Small intestine (tissue), 7 donors: Measurements from ENCODE around the gene ANKRD13B. TPM values are rescaled to one million over a fixed set of nuclear protein-coding genes. Genes with fewer than 3 reads are reported as not detected.

Source experiments
- DNase-seq, 2 donors: peaks; one replicate each; pipeline versions ENCODE4 v3.0.0 to v3.0.0-alpha.2; 2013
- FAIRE-seq: peaks from 2 replicates; lab custom pipeline; 2012; peaks lifted over from hg19 to GRCh38; lab: Jason Lieb, UNC
- H3K27ac ChIP-seq, 3 donors: one replicate each; pipeline ENCODE4 v1.5.1; 2013; ENCODE audit warnings: low read length in 2 of 3, mild to moderate bottlenecking in 2 of 3, control low read depth in 1 of 3, inconsistent platforms in 1 of 3, low read depth in 1 of 3, moderate library complexity in 1 of 3
- H3K27me3 ChIP-seq, 3 donors: one replicate each; pipeline ENCODE4 v1.6.1; 2013; ENCODE audit warnings: low read length in 3 of 3, inconsistent platforms in 1 of 3; ENCODE audit not compliant: control insufficient read depth in 3 of 3, insufficient read depth in 3 of 3
- H3K36me3 ChIP-seq, 3 donors: one replicate each; pipeline ENCODE4 v1.6.1; 2013; ENCODE audit warnings: low read length in 3 of 3, inconsistent platforms in 1 of 3, low read depth in 1 of 3, mild to moderate bottlenecking in 1 of 3, moderate library complexity in 1 of 3; ENCODE audit not compliant: control insufficient read depth in 3 of 3, insufficient read depth in 2 of 3
- H3K4me1 ChIP-seq, 3 donors: one replicate each; pipeline ENCODE4 v1.6.1; 2013; ENCODE audit warnings: low read length in 2 of 3, inconsistent platforms in 1 of 3, low read depth in 1 of 3, mild to moderate bottlenecking in 1 of 3, moderate library complexity in 1 of 3; ENCODE audit not compliant: control insufficient read depth in 3 of 3, insufficient read depth in 2 of 3
- H3K4me3 ChIP-seq, 3 donors: one replicate each; pipeline ENCODE4 v1.5.1; 2013; ENCODE audit warnings: low read length in 3 of 3, control low read depth in 1 of 3, inconsistent platforms in 1 of 3, low read depth in 1 of 3, mild to moderate bottlenecking in 1 of 3, moderate library complexity in 1 of 3
- H3K9me3 ChIP-seq, 2 donors: one replicate each; pipeline ENCODE4 v1.6.1; 2013; ENCODE audit warnings: low read depth in 1 of 2, low read length in 1 of 2; ENCODE audit not compliant: control insufficient read depth in 2 of 2, insufficient read depth in 1 of 2
- WGBS, 3 donors: extraction: QIAGEN DNeasy Blood & Tissue Kit; methylation state at CpG; one replicate each; pipeline ENCODE4 v1.1.7; 2013; 5-methylcytosine and 5-hydroxymethylcytosine counted together
- polyA plus RNA-seq, 4 donors: library from polyadenylated mRNA; stranded (reverse) in 3 of 4; unstranded in 1 of 4; fragments of 200-250 nt in 3 of 4; fragments of 120-200 nt in 1 of 4; gene quantifications; one replicate each; pipeline versions ENCODE4 v1.2.1 to v1.2.3, GENCODE V29; 2013
- donor health status: healthy with polysubstance abuse.
- donor health status: control.
- donor health status: control.
- donor health status: Bipolar disorder and iron deficiency.
- donor health status: healthy.

ANKRD13B gene
- polyA plus RNA-seq, 4 donors: 2.5 to 4.0 (median 3.0) TPM; not detected in 1

DNA sequence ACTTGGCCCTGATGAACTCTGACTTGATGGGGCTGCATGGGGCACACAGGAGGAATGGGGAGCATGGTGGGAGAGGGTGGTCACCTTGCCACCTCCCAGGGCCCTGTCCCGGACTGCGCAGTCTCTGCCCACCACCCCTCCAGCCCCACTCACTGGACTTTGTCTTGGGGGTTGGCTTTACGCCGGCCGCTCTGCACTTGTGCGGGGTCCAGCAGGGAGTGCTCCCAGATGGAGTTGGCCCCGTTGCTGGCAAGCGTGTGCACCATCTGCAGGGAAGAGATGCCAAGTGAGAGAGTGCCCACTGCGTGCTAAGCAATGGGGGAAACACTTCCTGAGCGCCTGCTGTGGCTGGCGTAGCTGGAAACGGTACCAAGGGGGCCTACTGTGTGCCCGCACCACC lies 10.2 kb upstream of the ANKRD13B start:
- DNase-seq: no peak
- Histone ChIP-seq H3K27ac (no peak overlapping the region), H3K9me3 (peaks cover 0 to 4% of the 10 kb centered on the region in 2 donors), H3K4me3 (no peak overlapping the region), H3K27me3 (no peaks in the 10 kb centered on the region), H3K4me1 (peaks cover 0 to 9% (median 0%) of the 10 kb centered on the region in 3 donors), H3K36me3 (peaks cover 0 to 80% (median 7%) of the 10 kb centered on the region in 3 donors)
- WGBS, 3 donors: 91 to 94% (median 94%) methylated on average over 13 of the region's 13 CpGs
- FAIRE-seq: no peak

DNA sequence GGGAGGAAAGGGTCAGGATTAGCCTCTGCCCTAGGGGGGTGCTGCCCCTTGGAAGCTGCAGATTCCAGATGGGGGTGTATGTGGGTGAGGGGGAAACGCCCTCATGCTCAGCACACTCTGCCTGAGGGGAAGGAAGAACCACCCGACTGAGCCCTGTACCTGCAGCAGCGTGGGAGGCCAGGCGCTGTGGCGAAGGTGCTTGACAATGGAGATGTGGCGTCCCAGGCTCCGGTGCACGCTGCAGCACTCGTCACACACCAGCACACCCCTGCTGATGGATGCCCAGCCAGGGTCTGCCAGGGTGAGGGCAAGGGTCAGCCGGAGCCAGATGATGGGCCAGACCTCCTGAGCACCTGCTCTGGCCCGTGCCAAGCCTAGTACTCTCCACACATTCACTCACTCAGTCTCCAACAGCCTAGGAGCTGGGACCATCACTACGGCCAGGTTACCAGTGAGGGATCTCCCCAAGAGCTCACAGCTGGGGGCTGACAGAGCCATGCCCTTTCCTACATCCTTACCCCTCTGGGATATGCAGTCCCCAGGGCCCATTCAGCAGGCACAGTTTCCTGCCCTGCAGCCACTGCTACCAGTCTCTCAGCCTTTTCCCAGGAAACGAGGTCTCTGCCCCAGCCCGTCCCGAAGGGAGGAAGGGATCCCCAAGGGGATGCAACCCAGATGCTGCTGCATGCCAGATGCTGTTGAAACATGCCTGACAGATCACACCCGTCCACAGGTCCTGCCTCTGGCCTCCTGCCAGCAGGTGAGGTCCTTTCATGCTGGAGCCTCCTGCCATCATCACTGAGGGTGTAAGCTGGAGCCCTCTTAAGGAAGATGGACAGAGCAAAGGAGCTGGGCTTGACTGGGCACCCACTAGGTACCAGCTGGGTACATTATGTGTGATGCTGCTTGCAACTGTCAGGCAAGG lies 9.3 kb upstream of the ANKRD13B start:
- peaks cover 0 to 17% (median 2%) of the 10 kb centered on the region in 3 donors for H3K4me1 ChIP-seq
- WGBS, 3 donors: 86 to 94% (median 88%) methylated on average over 13 to 16 of the region's 16 CpGs
- H3K4me3 ChIP-seq: no peak overlapping the region
- DNase-seq (no peak), FAIRE-seq (no peak)
- H3K27ac ChIP-seq: no peak overlapping the region
- peaks cover 0 to 71% (median 7%) of the 10 kb centered on the region in 3 donors for H3K36me3 ChIP-seq
- H3K27me3 ChIP-seq: no peaks in the 10 kb centered on the region
- H3K9me3 ChIP-seq: peaks cover 0 to 4% of the 10 kb centered on the region in 2 donors

DNA sequence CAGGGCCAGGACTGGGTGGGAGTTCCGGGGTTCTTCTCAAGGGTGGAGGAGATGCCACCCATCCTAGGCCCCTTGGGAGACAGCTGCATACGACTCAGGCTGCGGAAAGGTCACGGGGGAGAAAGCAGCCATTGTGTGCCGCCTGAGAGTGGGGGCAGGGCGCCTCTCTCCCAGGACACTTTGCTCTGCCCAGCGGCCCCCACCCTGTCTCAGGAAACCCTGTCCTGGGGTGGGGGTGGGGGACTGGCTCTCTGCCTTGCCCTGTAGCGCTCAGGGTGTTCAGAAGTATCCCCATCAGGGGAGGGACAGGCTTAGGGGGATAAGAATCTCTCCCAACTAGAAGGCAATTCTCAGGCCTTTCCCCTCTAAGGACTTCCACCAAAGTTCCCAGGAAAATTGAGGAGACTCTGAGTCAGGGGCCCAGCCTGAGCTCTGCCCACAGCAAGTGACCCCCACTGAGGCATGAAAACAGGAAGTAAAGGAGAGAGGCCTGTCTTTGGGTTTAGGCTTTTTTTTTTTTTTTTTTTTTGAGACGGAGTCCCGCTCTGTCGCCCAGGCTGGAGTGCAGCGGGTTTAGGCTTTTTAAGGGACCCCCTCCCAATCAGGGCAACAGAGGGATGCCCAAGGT lies 8.4 kb upstream of the ANKRD13B start:
- Histone ChIP-seq H3K4me3 (no peak overlapping the region), H3K9me3 (peaks cover 0 to 4% of the 10 kb centered on the region in 2 donors), H3K27ac (peak overlapping the region in 1 of 3 donors; percentile 83), H3K36me3 (peaks cover 0 to 62% (median 7%) of the 10 kb centered on the region in 3 donors), H3K27me3 (no peaks in the 10 kb centered on the region), H3K4me1 (peaks cover 0 to 17% (median 2%) of the 10 kb centered on the region in 3 donors)
- no peak for DNase-seq
- no peak for FAIRE-seq
- 77 to 87% (median 86%) methylated on average over 12 of the region's 12 CpGs for WGBS, 3 donors

- peaks cover 0 to 55% (median 7%) of the 10 kb centered on the region in 3 donors for H3K36me3 ChIP-seq
- peaks cover 0 to 4% of the 10 kb centered on the region in 2 donors for H3K9me3 ChIP-seq
- no peaks in the 10 kb centered on the region for H3K27me3 ChIP-seq
- H3K4me1 ChIP-seq: peaks cover 2 to 22% (median 2%) of the 10 kb centered on the region in 3 donors
- DNase-seq (no peak), FAIRE-seq (no peak)
- 67 to 85% (median 76%) methylated on average over 8 of the region's 8 CpGs for WGBS, 3 donors
- peak overlapping the region in 1 of 3 donors; percentile 83 for H3K27ac ChIP-seq
- H3K4me3 ChIP-seq: no peak overlapping the region
These were observed 7.7 kb upstream of the ANKRD13B start for GRCh38 chr17:29585080-29585751.

GRCh38 chr17:29586676-29587469 lies 6.1 kb upstream of the ANKRD13B start:
- peaks cover 0 to 4% of the 10 kb centered on the region in 2 donors for H3K9me3 ChIP-seq
- no peak overlapping the region for H3K4me3 ChIP-seq
- DNase-seq (no peak), FAIRE-seq (no peak)
- peak overlapping the region in 1 of 3 donors; percentile 7 for H3K27ac ChIP-seq
- 80 to 81% (median 81%) methylated on average over 9 of the region's 9 CpGs for WGBS, 3 donors
- H3K27me3 ChIP-seq: no peaks in the 10 kb centered on the region
- H3K36me3 ChIP-seq: peaks cover 0 to 41% (median 5%) of the 10 kb centered on the region in 3 donors
- peaks cover 2 to 38% (median 9%) of the 10 kb centered on the region in 3 donors for H3K4me1 ChIP-seq

- Histone ChIP-seq H3K36me3 (peaks cover 0 to 34% (median 0%) of the 10 kb centered on the region in 3 donors), H3K4me3 (peak overlapping the region in 1 of 3 donors; percentile 65), H3K9me3 (peaks cover 0 to 4% of the 10 kb centered on the region in 2 donors), H3K27ac (peak overlapping the region in 1 of 3 donors; percentile 77), H3K27me3 (no peaks in the 10 kb centered on the region), H3K4me1 (peaks cover 2 to 46% (median 9%) of the 10 kb centered on the region in 3 donors)
- 84 to 90% (median 85%) methylated on average over 6 of the region's 6 CpGs for WGBS, 3 donors
- no peak for DNase-seq
- FAIRE-seq: no peak
These were observed 5.3 kb upstream of the ANKRD13B start for GRCh38 chr17:29587591-29587990.

DNA sequence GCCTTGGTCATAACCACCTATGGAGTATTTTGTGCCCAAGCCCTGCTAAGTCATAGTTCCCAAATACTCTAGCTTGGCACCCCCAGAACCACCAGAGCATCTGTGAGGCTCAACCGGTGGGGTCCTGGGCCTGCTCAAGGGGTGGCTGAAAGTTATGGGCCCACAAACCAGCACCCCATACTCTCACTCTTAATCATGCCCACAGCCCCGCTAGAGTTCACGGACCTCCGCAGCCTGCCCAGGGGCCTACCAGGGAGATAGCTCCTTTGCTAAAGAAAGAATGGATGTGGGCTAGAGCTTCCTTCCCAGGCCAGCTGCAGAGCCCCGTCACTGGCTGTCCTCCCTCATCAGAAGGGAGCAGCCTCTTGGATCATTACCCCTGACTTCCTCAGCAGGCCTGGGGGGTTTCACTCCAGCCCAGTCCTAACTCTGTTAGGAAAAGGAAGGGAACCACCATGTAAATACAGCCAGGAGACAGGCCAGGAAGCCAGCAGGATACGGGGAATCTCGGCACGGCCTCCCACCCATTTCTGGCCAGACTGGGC lies 4.8 kb upstream of the ANKRD13B start:
- Histone ChIP-seq H3K9me3 (peaks cover 0 to 4% of the 10 kb centered on the region in 2 donors), H3K4me3 (peak overlapping the region in 2 of 3 donors; percentile 65 to 98), H3K27me3 (no peaks in the 10 kb centered on the region), H3K4me1 (peaks cover 2 to 48% (median 9%) of the 10 kb centered on the region in 3 donors), H3K36me3 (peaks cover 0 to 29% (median 0%) of the 10 kb centered on the region in 3 donors), H3K27ac (peak overlapping the region; percentile 15 to 77 (median 26))
- FAIRE-seq: no peak
- 25 to 38% (median 26%) methylated on average over 8 of the region's 8 CpGs for WGBS, 3 donors
- no peak for DNase-seq
